Gastrocnemius medialis (tissue), 4 donors: ENCODE results near the gene RPGRIP1. TPM values are rescaled to one million over a fixed set of nuclear protein-coding genes. Genes with fewer than 3 reads are reported as not detected.

ENCODE experiments used
- ATAC-seq, 2 donors: fragments of 150-250 bp; one replicate each; pipeline ENCODE4 v1.9.1; 2016
- DNase-seq, 2 donors: peaks; one replicate each; pipeline ENCODE4 v3.0.0-alpha.2; 2019
- H3K27ac ChIP-seq, 4 donors: fragments of 200-600 bp; sonication (generic); 1 replicate in 1 of 4; 2 replicates in 3 of 4; pipeline ENCODE4 v1.5.1; 2016 to 2018; ENCODE audit warnings: mild to moderate bottlenecking in 2 of 4, moderate library complexity in 1 of 4
- H3K27me3 ChIP-seq, 3 donors: fragments of 200-600 bp; sonication (generic) in 2 of 3; 1 replicate in 1 of 3; 2 replicates in 2 of 3; pipeline versions ENCODE4 v1.5.1 to v1.6.0; 2016 to 2019; ENCODE audit warnings: mild to moderate bottlenecking in 1 of 3, moderate library complexity in 1 of 3
- H3K36me3 ChIP-seq, 2 donors: fragments of 200-600 bp; sonication (generic) in 1 of 2; one replicate each; pipeline ENCODE4 v1.5.1; 2017 to 2018
- H3K4me1 ChIP-seq, 2 donors: fragments of 200-600 bp; sonication (generic) in 1 of 2; one replicate each; pipeline ENCODE4 v1.5.1; 2016 to 2017; ENCODE audit warnings: mild to moderate bottlenecking in 2 of 2
- H3K4me3 ChIP-seq, 4 donors: fragments of 200-600 bp; sonication (generic) in 3 of 4; 1 replicate in 1 of 4; 2 replicates in 3 of 4; pipeline ENCODE4 v1.5.1; 2016 to 2019; ENCODE audit warnings: mild to moderate bottlenecking in 2 of 4
- H3K9me3 ChIP-seq, 3 donors: fragments of 200-600 bp; sonication (generic) in 2 of 3; 1 replicate in 1 of 3; 2 replicates in 2 of 3; pipeline ENCODE4 v1.5.1; 2016 to 2019
- POLR2A ChIP-seq, 2 donors: fragments of 450-650 bp; IDR thresholded peaks; one replicate each; pipeline ENCODE4 v1.6.1; 2017; ENCODE audit warnings: antibody characterized with exemption in 2 of 2, mild to moderate bottlenecking in 2 of 2, moderate library complexity in 2 of 2
- in situ Hi-C, 4 donors: fragments of 200-750 bp; cut with MboI; loops; one replicate each; pipeline versions ENCODE4 v1.15.0 to v1.8.0; 2017; ENCODE audit warnings: low sequenced_read_pairs in 4 of 4
- intact Hi-C: fragments of 100-400 bp; cut with DNase I; formaldehyde crosslinking; loops from one replicate; pipeline ENCODE4 v1.15.1; 2023; ENCODE audit warnings: low total_unique reads
- total RNA-seq, 4 donors: library from RNA; depleted of rRNA; stranded (reverse); fragments of >200 nt; gene quantifications; one replicate each; pipeline versions ENCODE4 v1.1.0 to v1.2.3, GENCODE V29; 2016
- TF ChIP-seq, protein P1 (sequence below), 5 experiments: fragments of 450-650 bp in 3 of 5; fragments of 200-600 bp in 2 of 5; sonication (generic) in 2 of 5; IDR thresholded peaks in 4 of 5; conservative IDR thresholded peaks in 1 of 5; 1 replicate in 4 of 5; 2 replicates in 1 of 5; pipeline ENCODE4 v1.5.1; 2016 to 2019; ENCODE audit warnings: antibody characterized with exemption in 5 of 5, mild to moderate bottlenecking in 3 of 5, moderate library complexity in 3 of 5

The RPGRIP1 gene
- total RNA-seq, 4 donors from 2014 or later, result not detected

DNA sequence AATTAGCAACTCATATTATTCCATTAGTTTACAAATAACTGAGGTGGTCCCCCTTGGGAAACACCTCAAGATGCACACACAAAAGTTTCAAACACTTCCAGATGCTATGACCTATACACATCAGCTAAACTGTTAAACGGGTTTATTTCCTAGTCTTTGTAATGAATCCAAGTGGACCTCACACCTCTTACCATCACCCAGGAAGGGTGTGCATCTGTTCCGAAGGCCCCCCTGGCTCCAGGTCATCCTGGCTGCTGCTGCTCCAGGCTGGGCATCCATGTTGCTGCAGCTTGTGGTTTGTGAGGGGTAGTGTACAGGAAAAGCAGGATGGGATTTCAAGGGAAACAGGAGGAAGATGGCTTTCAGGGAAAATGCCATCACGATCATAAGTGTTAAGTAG, 17.5 kb upstream of the RPGRIP1 start:
- in situ Hi-C loops, result no loop called here
- no peak overlapping the region for H3K4me3 ChIP-seq
- no peak for TF ChIP-seq POLR2A (IDR thresholded peaks at IDR 0.05)
- TF ChIP-seq, protein P1, sequence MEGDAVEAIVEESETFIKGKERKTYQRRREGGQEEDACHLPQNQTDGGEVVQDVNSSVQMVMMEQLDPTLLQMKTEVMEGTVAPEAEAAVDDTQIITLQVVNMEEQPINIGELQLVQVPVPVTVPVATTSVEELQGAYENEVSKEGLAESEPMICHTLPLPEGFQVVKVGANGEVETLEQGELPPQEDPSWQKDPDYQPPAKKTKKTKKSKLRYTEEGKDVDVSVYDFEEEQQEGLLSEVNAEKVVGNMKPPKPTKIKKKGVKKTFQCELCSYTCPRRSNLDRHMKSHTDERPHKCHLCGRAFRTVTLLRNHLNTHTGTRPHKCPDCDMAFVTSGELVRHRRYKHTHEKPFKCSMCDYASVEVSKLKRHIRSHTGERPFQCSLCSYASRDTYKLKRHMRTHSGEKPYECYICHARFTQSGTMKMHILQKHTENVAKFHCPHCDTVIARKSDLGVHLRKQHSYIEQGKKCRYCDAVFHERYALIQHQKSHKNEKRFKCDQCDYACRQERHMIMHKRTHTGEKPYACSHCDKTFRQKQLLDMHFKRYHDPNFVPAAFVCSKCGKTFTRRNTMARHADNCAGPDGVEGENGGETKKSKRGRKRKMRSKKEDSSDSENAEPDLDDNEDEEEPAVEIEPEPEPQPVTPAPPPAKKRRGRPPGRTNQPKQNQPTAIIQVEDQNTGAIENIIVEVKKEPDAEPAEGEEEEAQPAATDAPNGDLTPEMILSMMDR (IDR thresholded peaks at IDR 0.05 in 4 of 5, conservative IDR thresholded peaks at IDR 0.05 in 1 of 5), result no peak
- peaks cover 84 to 93% of the 10 kb centered on the region in 2 donors for H3K4me1 ChIP-seq
- DNase-seq (no peak), ATAC-seq (no peak)
- peak overlapping the region in 3 of 4 donors; percentile 7 to 53 (median 24) for H3K27ac ChIP-seq
- no peaks in the 10 kb centered on the region for H3K27me3 ChIP-seq
- no peaks in the 10 kb centered on the region for H3K9me3 ChIP-seq
- H3K36me3 ChIP-seq, result peaks cover 3 to 50% of the 10 kb centered on the region in 2 donors
- intact Hi-C loops, result loop anchor here (10.0 kb wide), 2 partner anchors 252 to 648 kb away; partner anchors contain the start of gene METTL3

DNA sequence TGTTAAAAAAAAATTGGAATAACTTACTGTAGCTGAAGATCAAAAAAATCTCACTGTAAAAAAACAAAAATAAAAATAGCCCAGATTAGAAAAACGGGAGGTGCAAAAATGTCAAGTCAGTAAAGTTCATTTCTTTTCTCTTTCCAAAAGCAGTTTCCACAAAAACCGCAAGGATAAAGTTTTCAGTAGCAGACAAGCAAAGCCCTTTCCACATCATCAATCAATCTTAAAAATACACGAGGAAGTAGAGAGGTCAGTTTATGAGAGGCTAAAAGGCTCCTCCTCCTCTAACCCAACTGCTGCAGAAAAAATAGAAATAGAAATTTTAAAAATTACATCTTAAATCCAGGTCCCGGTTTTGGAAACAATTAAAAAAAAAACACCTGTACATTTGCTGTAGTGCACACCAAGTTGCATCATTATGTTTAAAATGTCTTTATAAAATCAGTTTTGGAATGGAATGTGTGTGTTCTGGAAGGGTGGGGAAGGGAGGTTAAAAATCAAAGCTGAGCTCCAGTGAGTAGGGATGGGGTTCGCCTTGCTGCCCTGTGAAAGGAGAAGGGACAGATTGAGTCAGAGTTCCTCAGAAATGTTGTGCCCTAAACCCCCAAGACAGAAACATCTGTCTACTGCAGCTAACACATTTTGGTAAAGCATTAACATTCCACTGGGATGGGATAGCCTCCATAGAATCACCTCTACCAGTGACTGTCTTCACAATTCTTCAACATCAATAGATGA, 16.4 kb upstream of the RPGRIP1 start:
- peaks cover 3 to 45% of the 10 kb centered on the region in 2 donors for H3K36me3 ChIP-seq
- intact Hi-C loops, result loop anchor here (10.0 kb wide), 2 partner anchors 251 to 649 kb away; partner anchors contain the start of gene METTL3

DNA sequence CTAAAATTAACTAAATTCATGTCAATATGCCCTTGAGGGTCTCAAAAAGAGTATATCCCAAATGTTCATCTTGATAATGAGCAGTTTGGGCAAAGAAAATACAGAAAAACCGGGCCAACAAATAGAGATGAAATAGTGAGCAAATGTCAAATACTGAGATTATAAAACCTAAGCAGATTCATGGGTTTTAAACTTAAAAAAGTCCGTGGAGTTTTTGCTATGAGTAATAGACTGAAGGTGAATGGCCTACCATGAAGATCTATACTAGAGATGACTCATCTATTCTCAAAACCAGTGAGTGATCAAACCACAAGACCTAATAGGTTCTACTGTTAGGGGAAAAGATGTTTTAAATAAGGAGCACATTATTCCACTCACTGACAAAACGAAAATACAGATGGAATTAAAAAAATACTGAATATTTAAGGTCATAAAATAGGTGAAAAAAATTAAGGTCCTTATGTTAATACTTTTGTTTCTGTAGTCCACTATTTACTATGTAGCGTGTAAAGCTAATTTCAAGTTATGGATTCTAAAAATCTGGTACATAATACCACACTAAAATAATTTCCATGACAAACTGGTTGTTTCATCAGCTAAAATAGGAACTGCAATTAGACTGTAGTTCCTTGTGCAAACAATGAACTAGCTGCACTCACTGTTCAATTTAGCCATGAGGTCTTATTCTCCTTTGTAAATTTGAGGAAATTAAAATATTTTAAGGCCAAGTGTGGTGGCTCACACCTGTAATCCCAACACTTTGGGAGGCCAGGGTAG, 15.7 kb upstream of the RPGRIP1 start:
- Histone ChIP-seq H3K4me1 (peaks cover 72 to 80% of the 10 kb centered on the region in 2 donors), H3K36me3 (peaks cover 3 to 45% of the 10 kb centered on the region in 2 donors), H3K4me3 (peak overlapping the region in 1 of 4 donors; percentile 3), H3K27ac (peak overlapping the region; percentile 59 to 99 (median 78)), H3K9me3 (no peaks in the 10 kb centered on the region), H3K27me3 (no peaks in the 10 kb centered on the region)
- intact Hi-C loops (loop anchor here (10.0 kb wide), 2 partner anchors 251 to 649 kb away; partner anchors contain the start of gene METTL3), in situ Hi-C loops (no loop called here)
- ATAC-seq, result no peak
- no peak for DNase-seq
- TF ChIP-seq, protein P1 (IDR thresholded peaks at IDR 0.05 in 4 of 5, conservative IDR thresholded peaks at IDR 0.05 in 1 of 5), result no peak

More for the DNA sequence above, 16.4 kb upstream of the RPGRIP1 start:
- no peak for DNase-seq
- no peak for TF ChIP-seq POLR2A (IDR thresholded peaks at IDR 0.05)
- TF ChIP-seq, protein P1 (IDR thresholded peaks at IDR 0.05 in 4 of 5, conservative IDR thresholded peaks at IDR 0.05 in 1 of 5), result no peak
- Histone ChIP-seq H3K27ac (peak overlapping the region; percentile 59 to 99 (median 78)), H3K27me3 (no peaks in the 10 kb centered on the region), H3K4me3 (peak overlapping the region in 1 of 4 donors; percentile 3), H3K4me1 (peaks cover 80 to 88% of the 10 kb centered on the region in 2 donors), H3K9me3 (no peaks in the 10 kb centered on the region)
- ATAC-seq, result no peak
- in situ Hi-C loops, result no loop called here

DNA sequence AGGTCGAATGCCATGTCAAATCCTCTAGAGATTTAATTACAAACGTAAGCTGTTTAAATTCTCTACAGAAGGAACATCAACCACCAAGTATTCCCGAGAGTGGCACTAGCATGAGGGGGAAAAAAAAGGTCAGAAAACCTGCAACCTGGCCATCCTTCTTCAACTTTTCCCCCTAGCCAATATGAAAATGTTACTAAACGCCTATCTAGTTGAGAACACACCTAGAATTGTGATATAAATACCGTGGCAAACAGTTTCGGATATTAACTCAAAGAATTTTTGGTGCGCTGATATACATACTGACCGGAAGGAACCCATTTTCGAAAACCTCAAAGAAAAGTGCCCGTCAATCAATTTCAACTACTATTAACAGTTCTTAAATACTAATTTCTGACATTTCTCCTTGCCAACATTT, 12.4 kb upstream of the RPGRIP1 start:
- peak overlapping the region; percentile 92 to 99 (median 95) for H3K27ac ChIP-seq
- in situ Hi-C loops (no loop called here), intact Hi-C loops (loop anchor here (2.0 to 10.0 kb wide), 7 partner anchors 41 to 935 kb away; partner anchors contain the start of genes CCNB1IP1, METTL3, RAB2B and RNASE4)
- DNase-seq, result no peak
- no peak for ATAC-seq
- H3K27me3 ChIP-seq, result no peaks in the 10 kb centered on the region
- peaks cover 54 to 56% of the 10 kb centered on the region in 2 donors for H3K4me1 ChIP-seq
- peaks cover 3 to 28% of the 10 kb centered on the region in 2 donors for H3K36me3 ChIP-seq
- TF ChIP-seq, protein P1 (IDR thresholded peaks at IDR 0.05 in 4 of 5, conservative IDR thresholded peaks at IDR 0.05 in 1 of 5), result no peak
- no peak for TF ChIP-seq POLR2A (IDR thresholded peaks at IDR 0.05)
- H3K4me3 ChIP-seq, result peak overlapping the region; percentile 69 to 95 (median 81)
- H3K9me3 ChIP-seq, result no peaks in the 10 kb centered on the region
